ENCODE data around the gene RICTOR. TPM values are rescaled to one million over a fixed set of nuclear protein-coding genes. Genes with fewer than 3 reads are reported as not detected.

Gene RICTOR
- total and polyA plus RNA-seq, 2 donors from 2014 or later, result 3.4 to 43.8 TPM

GRCh38 chr5:39055027-39055767, 19.0 kb downstream of the RICTOR start:
- no peak for TF ChIP-seq CTCF (IDR thresholded peaks at IDR 0.05; ENCODE audit: borderline replicate concordance, extremely low read depth, insufficient read depth)
- Histone ChIP-seq H3K9me3 (ENCODE audit: control insufficient read depth in 2 of 3, insufficient read depth in 1 of 3, low read length in 3 of 3) (no peaks in the 10 kb centered on the region), H3K36me3 (ENCODE audit: control insufficient read depth in 2 of 3, insufficient read depth in 3 of 3, low read length in 3 of 3) (no peaks in the 10 kb centered on the region), H3K27me3 (ENCODE audit: control insufficient read depth, insufficient read depth, low read length) (no peaks in the 10 kb centered on the region), H3K4me3 (ENCODE audit: low read length in 3 of 3) (no peak overlapping the region), H3K4me1 (ENCODE audit: control insufficient read depth in 2 of 3, insufficient read depth in 2 of 3, low read depth in 1 of 3, low read length in 3 of 3) (peaks cover 0 to 5% (median 0%) of the 10 kb centered on the region in 3 donors), H3K9ac (ENCODE audit: low read length in 3 of 3) (no peak overlapping the region), H3K27ac (ENCODE audit: low read depth in 2 of 2, low read length in 2 of 2) (no peak overlapping the region)
- DNase-seq (no peak), FAIRE-seq (no peak)
- intact Hi-C loops (cut with DNase I), result no loop called here

- intact Hi-C loops (cut with DNase I), result no loop called here
- FAIRE-seq (no peak), DNase-seq (no peak)
- no peak overlapping the region for H3K27ac ChIP-seq (ENCODE audit: low read depth in 2 of 2, low read length in 2 of 2)
- peaks cover 0 to 5% (median 0%) of the 10 kb centered on the region in 3 donors for H3K4me1 ChIP-seq (ENCODE audit: control insufficient read depth in 2 of 3, insufficient read depth in 2 of 3, low read depth in 1 of 3, low read length in 3 of 3)
- no peaks in the 10 kb centered on the region for H3K27me3 ChIP-seq (ENCODE audit: control insufficient read depth, insufficient read depth, low read length)
- H3K9me3 ChIP-seq (ENCODE audit: control insufficient read depth in 2 of 3, insufficient read depth in 1 of 3, low read length in 3 of 3), result no peaks in the 10 kb centered on the region
- H3K9ac ChIP-seq (ENCODE audit: low read length in 3 of 3), result no peak overlapping the region
- no peak overlapping the region for H3K4me3 ChIP-seq (ENCODE audit: low read length in 3 of 3)
- H3K36me3 ChIP-seq (ENCODE audit: control insufficient read depth in 2 of 3, insufficient read depth in 3 of 3, low read length in 3 of 3), result no peaks in the 10 kb centered on the region
- no peak for TF ChIP-seq CTCF (IDR thresholded peaks at IDR 0.05; ENCODE audit: borderline replicate concordance, extremely low read depth, insufficient read depth)
These were observed 21.0 kb downstream of the RICTOR start for GRCh38 chr5:39053189-39053588.

DNA sequence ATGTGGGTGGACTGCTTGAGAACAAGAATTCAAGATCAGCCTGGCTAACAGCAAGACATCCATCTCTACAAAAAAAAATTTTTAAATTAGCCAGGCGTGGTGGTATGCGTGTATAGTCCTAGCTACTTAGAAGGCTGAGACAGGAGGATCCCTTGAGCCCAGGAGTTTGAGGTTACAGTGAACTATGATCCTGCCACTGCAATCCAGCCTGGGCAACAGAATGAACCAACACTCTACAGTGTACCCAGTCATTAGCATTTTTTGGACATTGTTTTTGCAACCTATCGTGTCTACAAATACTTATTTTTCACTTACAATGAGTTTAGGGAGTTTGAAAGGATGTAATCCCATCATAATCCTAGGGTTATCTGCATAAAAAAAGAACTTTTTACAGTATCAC, 22.1 kb downstream of the RICTOR start:
- Histone ChIP-seq H3K27me3 (ENCODE audit: control insufficient read depth, insufficient read depth, low read length) (no peaks in the 10 kb centered on the region), H3K27ac (ENCODE audit: low read depth in 2 of 2, low read length in 2 of 2) (no peak overlapping the region), H3K9ac (ENCODE audit: low read length in 3 of 3) (no peak overlapping the region), H3K36me3 (ENCODE audit: control insufficient read depth in 2 of 3, insufficient read depth in 3 of 3, low read length in 3 of 3) (no peaks in the 10 kb centered on the region), H3K4me3 (ENCODE audit: low read length in 3 of 3) (no peak overlapping the region), H3K9me3 (ENCODE audit: control insufficient read depth in 2 of 3, insufficient read depth in 1 of 3, low read length in 3 of 3) (no peaks in the 10 kb centered on the region), H3K4me1 (ENCODE audit: control insufficient read depth in 2 of 3, insufficient read depth in 2 of 3, low read depth in 1 of 3, low read length in 3 of 3) (peaks cover 0 to 5% (median 0%) of the 10 kb centered on the region in 3 donors)
- TF ChIP-seq CTCF (IDR thresholded peaks at IDR 0.05; ENCODE audit: borderline replicate concordance, extremely low read depth, insufficient read depth), result no peak
- DNase-seq, result no peak
- FAIRE-seq, result no peak
- intact Hi-C loops (cut with DNase I), result no loop called here
